H9 (cell line): ENCODE results near the gene OSM. TPM values are rescaled to one million over a fixed set of nuclear protein-coding genes. Genes with fewer than 3 reads are reported as not detected.

Experiments
- DNase-seq: peaks from one replicate; pipeline ENCODE4 v3.0.0-alpha.2; 2017
- H2AFZ ChIP-seq: one replicate; pipeline ENCODE4 v1.6.1; 2013; ENCODE audit warnings: mild to moderate bottlenecking, low read length, control low read depth, moderate library complexity
- H2AK5ac ChIP-seq: 2 replicates; pipeline ENCODE4 v1.6.1; 2013; ENCODE audit warnings: low read length, control low read depth, mixed read lengths; ENCODE audit not compliant: insufficient read length
- H2BK120ac ChIP-seq: one replicate; pipeline ENCODE4 v1.6.1; 2013; ENCODE audit warnings: low read depth, mild to moderate bottlenecking, low read length, control low read depth, inconsistent platforms; ENCODE audit not compliant: poor library complexity, severe bottlenecking
- H2BK12ac ChIP-seq: 2 replicates; pipeline ENCODE4 v1.6.1; 2013; ENCODE audit warnings: low read length, control low read depth, mixed read lengths, low read depth; ENCODE audit not compliant: insufficient read length
- H2BK15ac ChIP-seq: 2 replicates; pipeline ENCODE4 v1.6.1; 2013; ENCODE audit warnings: low read depth, low read length, control low read depth
- H2BK20ac ChIP-seq: one replicate; pipeline ENCODE4 v1.6.1; 2013; ENCODE audit warnings: low read depth, mild to moderate bottlenecking, low read length, control low read depth, inconsistent platforms; ENCODE audit not compliant: poor library complexity, severe bottlenecking
- H2BK5ac ChIP-seq: 2 replicates; pipeline ENCODE4 v1.6.1; 2013; ENCODE audit warnings: low read length, control low read depth, mixed read lengths; ENCODE audit not compliant: insufficient read length
- H3K14ac ChIP-seq: 2 replicates; pipeline ENCODE4 v1.6.1; 2013; ENCODE audit warnings: low read length, control low read depth; ENCODE audit not compliant: insufficient read depth
- H3K18ac ChIP-seq: 2 replicates; pipeline ENCODE4 v1.6.1; 2013; ENCODE audit warnings: low read depth, mild to moderate bottlenecking, mixed read lengths, low read length, control low read depth; ENCODE audit not compliant: insufficient read length
- H3K23ac ChIP-seq: 2 replicates; pipeline ENCODE4 v1.6.1; 2013; ENCODE audit warnings: low read length, control low read depth, mixed read lengths, low read depth; ENCODE audit not compliant: insufficient read length
- H3K23me2 ChIP-seq: 2 replicates; pipeline ENCODE4 v1.6.1; 2013; ENCODE audit warnings: low read depth, mild to moderate bottlenecking, mixed read lengths, low read length, control low read depth; ENCODE audit not compliant: insufficient read length, poor library complexity, severe bottlenecking
- H3K27ac ChIP-seq: 2 replicates; pipeline ENCODE4 v1.5.1; 2013; ENCODE audit warnings: low read length, control low read depth, mixed read lengths, low read depth; ENCODE audit not compliant: insufficient read length
- H3K27me3 ChIP-seq: 2 replicates; pipeline ENCODE4 v1.6.1; 2013; ENCODE audit warnings: low read length, control low read depth, inconsistent platforms; ENCODE audit not compliant: insufficient read depth
- H3K4ac ChIP-seq: 2 replicates; pipeline ENCODE4 v1.6.1; 2013; ENCODE audit warnings: low read depth, mild to moderate bottlenecking, control low read depth, inconsistent platforms, low read length, moderate library complexity
- H3K4me1 ChIP-seq: 2 replicates; pipeline ENCODE4 v1.6.1; 2013; ENCODE audit warnings: low read length, control low read depth, inconsistent platforms; ENCODE audit not compliant: insufficient read depth
- H3K4me2 ChIP-seq: 2 replicates; pipeline ENCODE4 v1.6.1; 2013; ENCODE audit warnings: low read length, control low read depth, mixed read lengths; ENCODE audit not compliant: insufficient read length, insufficient read depth
- H3K56ac ChIP-seq: 2 replicates; pipeline ENCODE4 v1.6.1; 2013; ENCODE audit warnings: low read depth, mild to moderate bottlenecking, mixed read lengths, low read length, control low read depth; ENCODE audit not compliant: insufficient read length
- H3K79me1 ChIP-seq: 2 replicates; pipeline ENCODE4 v1.6.1; 2013; ENCODE audit warnings: low read depth, mild to moderate bottlenecking, moderate library complexity, low read length, control low read depth, inconsistent platforms; ENCODE audit not compliant: insufficient read depth, poor library complexity, severe bottlenecking
- H3K79me2 ChIP-seq: 2 replicates; pipeline ENCODE4 v1.6.1; 2013; ENCODE audit warnings: low read length, control low read depth, inconsistent platforms; ENCODE audit not compliant: insufficient read depth
- H3K9ac ChIP-seq: 2 replicates; pipeline ENCODE4 v1.6.1; 2013; ENCODE audit warnings: low read length, control low read depth, mixed read lengths; ENCODE audit not compliant: insufficient read length; ENCODE audit errors: extremely low read depth
- H3K9me3 ChIP-seq: one replicate; pipeline ENCODE4 v1.6.1; 2013; ENCODE audit warnings: low read depth, low read length, inconsistent platforms; ENCODE audit not compliant: control insufficient read depth
- H3T11ph ChIP-seq: one replicate; pipeline ENCODE4 v1.6.1; 2013; ENCODE audit warnings: mild to moderate bottlenecking, low read length, control low read depth, inconsistent platforms
- H4K20me1 ChIP-seq: one replicate; pipeline ENCODE4 v1.6.1; 2013; ENCODE audit not compliant: control insufficient read depth, insufficient read length, insufficient read depth
- H4K5ac ChIP-seq: 2 replicates; pipeline ENCODE4 v1.6.1; 2013; ENCODE audit warnings: low read depth, mild to moderate bottlenecking, mixed read lengths, low read length, control low read depth; ENCODE audit not compliant: insufficient read length
- H4K8ac ChIP-seq: replicated peaks from 2 replicates; pipeline ENCODE4 v1.6.1; 2013; ENCODE audit warnings: low read length, control low read depth, mixed read lengths, low read depth; ENCODE audit not compliant: insufficient read length
- H4K91ac ChIP-seq: 2 replicates; pipeline ENCODE4 v1.6.1; 2013; ENCODE audit warnings: low read depth, mild to moderate bottlenecking, moderate library complexity, mixed read lengths, low read length, control low read depth; ENCODE audit not compliant: insufficient read length
- H3K27ac Mint-ChIP-seq, 3 experiments: 2 replicates in 2 of 3; 3 replicates in 1 of 3; pipeline ENCODE4 v1.8.0; 2020 to 2021; ENCODE audit warnings: mixed read lengths in 3 of 3, mild to moderate bottlenecking in 1 of 3, moderate library complexity in 1 of 3
- H3K27me3 Mint-ChIP-seq: 2 replicates; pipeline ENCODE4 v1.8.0; 2021; ENCODE audit warnings: low read depth, mild to moderate bottlenecking, moderate library complexity, mixed read lengths
- H3K36me3 Mint-ChIP-seq, 3 experiments: 2 replicates in 2 of 3; 3 replicates in 1 of 3; pipeline ENCODE4 v1.8.0; 2020 to 2021; ENCODE audit warnings: low read depth in 3 of 3, mixed read lengths in 3 of 3; ENCODE audit not compliant: insufficient read depth in 1 of 3
- H3K4me1 Mint-ChIP-seq, 2 experiments: 2 replicates each; pipeline ENCODE4 v1.8.0; 2020; ENCODE audit warnings: mixed read lengths in 2 of 2
- H3K4me3 Mint-ChIP-seq, 2 experiments: 2 replicates in 1 of 2; 3 replicates in 1 of 2; pipeline ENCODE4 v1.8.0; 2020 to 2021; ENCODE audit warnings: mild to moderate bottlenecking in 2 of 2, mixed read lengths in 2 of 2, moderate library complexity in 1 of 2
- H3K9me3 Mint-ChIP-seq, 2 experiments: 2 replicates in 1 of 2; 3 replicates in 1 of 2; pipeline ENCODE4 v1.8.0; 2020; ENCODE audit warnings: mild to moderate bottlenecking in 2 of 2, mixed read lengths in 2 of 2, moderate library complexity in 1 of 2
- CTCF ChIP-seq: fragments of 200-600 bp; sonication (generic); conservative IDR thresholded peaks from 3 replicates; pipeline ENCODE4 v1.8.0; 2021; ENCODE audit warnings: antibody characterized with exemption, mild to moderate bottlenecking
- WGBS: extraction: QIAGEN DNeasy Blood & Tissue Kit; methylation state at CpG from one replicate; pipeline ENCODE4 v1.1.7; 2013; ENCODE audit warnings: missing lambda C conversion rate, low lambda C conversion rate, mixed read lengths; ENCODE audit not compliant: insufficient read length; ENCODE audit errors: extremely low coverage; 5-methylcytosine and 5-hydroxymethylcytosine counted together
- total RNA-seq: library from RNA; stranded (reverse); gene quantifications from 2 replicates; pipeline ENCODE4 v1.2.1, GENCODE V29; 2021

Gene OSM
- total RNA-seq, 1 experiment from 2014 or later = not detected

GRCh38 chr22:30236875-30237274 lies 29.8 kb downstream of the OSM start:
- no peak for TF ChIP-seq CTCF
- Mint-ChIP-seq H3K4me3 (no peak overlapping the region), H3K9me3 (peaks cover 0 to 2% of the 10 kb centered on the region in 2 experiments; a peak in 1 of 5 replicates), H3K27ac (no peak overlapping the region), H3K27me3 (peaks cover 12% of the 10 kb centered on the region), H3K4me1 (peaks cover 49 to 55% of the 10 kb centered on the region in 2 experiments), H3K36me3 (peaks cover 0 to 8% (median 0%) of the 10 kb centered on the region in 3 experiments; a peak in 2 of 7 replicates)
- Histone ChIP-seq H2BK20ac (no peak overlapping the region), H3K4me1 (peaks cover 12% of the 10 kb centered on the region), H2AK5ac (no peak overlapping the region), H3K27me3 (no peaks in the 10 kb centered on the region), H3K79me1 (no peaks in the 10 kb centered on the region), H4K8ac (no peak overlapping the region), H3K23me2 (no peaks in the 10 kb centered on the region), H3K27ac (no peak overlapping the region), H2BK15ac (no peak overlapping the region), H3K9ac (no peak overlapping the region), H2AFZ (no peak overlapping the region), H2BK5ac (no peak overlapping the region), H3K4me2 (no peak overlapping the region), H3K56ac (no peak overlapping the region), H4K20me1 (no peaks in the 10 kb centered on the region), H3K14ac (no peak overlapping the region), H3K9me3 (no peaks in the 10 kb centered on the region), H3T11ph (no peak overlapping the region), H3K23ac (no peak overlapping the region), H2BK12ac (no peak overlapping the region), H4K5ac (no peak overlapping the region), H2BK120ac (no peak overlapping the region), H3K18ac (no peak overlapping the region), H4K91ac (no peak overlapping the region), H3K79me2 (no peaks in the 10 kb centered on the region), H3K4ac (no peak overlapping the region)
- WGBS = no CpG with 5 or more reads among the region's 5 CpGs
- no peak for DNase-seq
